ENCODE results near the gene EGFL8. TPM values are rescaled to one million over a fixed set of nuclear protein-coding genes. Genes with fewer than 3 reads are reported as not detected.
A peak's percentile ranks its signal among the peaks of the same experiment; 100 is the strongest.

EGFL8 gene
- total RNA-seq, 1 experiment from 2014 or later = 4.9 TPM

GRCh38 chr6:32146687-32147086, 17.7 kb upstream of the EGFL8 start:
- DNase-seq (ENCODE audit: low spot score) = no peak

DNA sequence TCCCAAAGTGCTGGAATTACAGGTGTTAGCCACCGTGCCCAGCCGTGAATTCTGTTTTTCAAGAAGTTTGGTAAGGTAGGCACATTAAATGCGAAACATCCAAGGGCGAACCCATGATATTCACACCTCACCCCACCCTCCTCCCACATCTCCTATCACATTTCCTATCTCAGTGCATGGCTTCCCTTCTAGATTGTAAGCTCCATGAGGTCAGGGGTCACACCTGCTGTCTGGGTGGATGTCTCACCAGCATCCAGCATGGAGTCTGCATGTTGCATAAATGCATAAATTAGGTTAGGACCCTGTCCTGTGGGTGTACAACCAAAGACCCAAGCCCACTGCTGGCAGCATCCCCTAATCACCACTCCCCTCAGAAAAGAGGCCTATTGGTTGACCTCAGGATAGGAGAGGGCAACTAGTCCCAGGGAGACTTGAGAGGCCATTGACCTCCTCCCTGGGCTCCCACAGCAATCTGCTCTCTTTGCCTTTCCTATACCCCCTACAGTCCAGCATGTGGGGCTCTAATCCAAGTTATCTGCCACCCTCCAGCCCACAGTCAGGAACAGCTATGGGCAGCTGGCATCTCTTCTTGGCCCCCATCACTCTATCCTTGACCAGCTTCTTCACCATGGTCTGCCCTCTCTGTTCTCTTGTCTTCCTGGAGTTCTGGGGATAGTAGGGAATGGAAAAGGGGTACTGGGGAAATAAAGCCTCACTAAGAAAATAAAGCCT, 16.8 kb upstream of the EGFL8 start:
- DNase-seq (ENCODE audit: low spot score) = no peak

GRCh38 chr6:32148289-32149091, 15.9 kb upstream of the EGFL8 start:
- no peak for DNase-seq (ENCODE audit: low spot score)

DNA sequence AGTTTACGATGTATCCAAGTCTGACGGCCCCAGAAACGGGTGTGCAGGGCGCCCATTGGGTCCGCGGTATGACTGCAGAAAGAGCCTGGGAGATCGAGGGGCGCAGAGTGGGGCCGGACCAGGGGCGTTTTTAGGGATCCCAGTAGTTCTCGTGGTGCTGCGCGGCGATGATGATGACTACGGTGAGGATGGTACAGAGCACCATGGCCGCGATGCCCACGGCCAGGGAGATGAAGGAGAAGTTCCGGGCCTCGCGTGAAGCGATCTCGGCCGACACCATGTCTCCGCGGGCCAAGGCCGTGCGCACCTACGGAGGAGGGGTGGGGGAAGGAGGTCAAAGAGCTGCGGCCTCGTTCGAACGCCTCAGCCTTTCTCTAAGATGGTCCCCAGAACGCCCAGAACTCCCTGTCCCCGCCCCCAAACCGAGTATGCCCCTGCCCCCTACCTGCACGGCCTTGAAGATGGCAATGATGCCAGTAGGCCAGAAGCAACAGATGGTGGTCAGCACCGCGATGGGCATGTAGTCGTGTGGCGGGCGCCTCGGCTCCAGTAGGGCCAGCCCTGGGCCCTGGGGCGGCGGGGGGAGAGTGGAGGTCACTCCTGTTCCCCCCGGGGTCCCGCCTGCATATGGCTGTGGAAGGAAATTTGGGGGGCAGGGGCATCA, 15.2 kb upstream of the EGFL8 start:
- DNase-seq (ENCODE audit: low spot score) = no peak

DNA sequence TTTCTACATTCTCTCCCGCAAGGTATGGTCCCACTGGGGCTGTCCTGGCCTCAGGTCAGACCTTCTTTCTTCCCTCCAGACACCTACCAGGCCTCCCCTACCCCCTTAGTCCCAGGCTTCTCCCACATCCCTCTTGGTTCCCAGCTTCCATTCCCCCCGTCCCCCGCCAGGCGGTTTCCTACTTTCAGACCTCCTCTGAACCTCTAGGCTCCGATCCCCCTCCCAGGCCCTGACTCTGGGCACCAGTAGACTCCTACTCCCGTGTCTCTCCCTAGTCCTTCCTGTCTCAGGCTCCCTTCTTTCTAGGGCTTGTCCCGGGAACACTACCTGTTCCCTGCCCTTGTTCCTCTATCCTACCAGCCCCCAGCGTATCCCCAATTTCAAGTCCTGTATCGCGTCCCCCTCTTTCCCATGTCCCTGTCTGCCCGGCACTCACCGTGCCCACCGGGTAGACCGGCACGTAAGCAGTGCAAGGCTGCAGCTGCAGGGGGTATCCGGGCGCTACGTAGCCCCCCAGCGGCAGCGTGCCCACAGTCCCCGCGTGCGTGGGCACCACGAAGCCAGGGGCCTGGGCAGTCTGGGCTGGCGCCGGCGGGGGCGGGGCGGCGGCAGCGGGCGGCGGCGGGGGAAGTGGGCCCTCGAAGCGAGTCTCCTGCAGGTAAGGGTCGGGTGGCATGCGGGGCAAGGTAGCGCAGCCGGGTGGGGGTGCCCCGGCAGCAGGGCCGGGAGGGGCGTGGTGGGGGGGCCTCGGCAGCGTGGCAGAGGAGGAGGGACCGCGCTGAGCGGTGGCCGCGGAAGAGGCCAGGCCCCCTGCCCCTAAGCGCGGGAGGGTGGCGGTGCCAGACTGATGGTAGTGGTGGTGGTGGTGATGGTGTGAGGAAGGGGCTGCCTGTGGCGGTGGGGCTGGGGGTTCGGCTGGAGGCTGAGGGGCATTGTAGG, 14.2 kb upstream of the EGFL8 start:
- no peak for DNase-seq (ENCODE audit: low spot score)

- no peak for DNase-seq (ENCODE audit: low spot score)
These were observed 13.1 kb upstream of the EGFL8 start for GRCh38 chr6:32151181-32151862.

GRCh38 chr6:32151863-32152768, 12.3 kb upstream of the EGFL8 start, which contains the start of gene PRRT1:
TSS of gene PRRT1 (minus strand) at chr6:32151939. CDS start at chr6:32151827, 112 bp downstream.
- no peak for DNase-seq (ENCODE audit: low spot score)

GRCh38 chr6:32152769-32153563, 11.4 kb upstream of the EGFL8 start:
- no peak for DNase-seq (ENCODE audit: low spot score)

GRCh38 chr6:32153564-32154513, 10.6 kb upstream of the EGFL8 start, which contains the start of gene PPT2:
TSS of gene PPT2 (plus strand) at chr6:32154141. CDS start at chr6:32154595, 454 bp downstream.
- DNase-seq (ENCODE audit: low spot score) = peak; percentile 69

GRCh38 chr6:32154514-32155161, 9.8 kb upstream of the EGFL8 start:
- DNase-seq (ENCODE audit: low spot score) = peak; percentile 58

DNA sequence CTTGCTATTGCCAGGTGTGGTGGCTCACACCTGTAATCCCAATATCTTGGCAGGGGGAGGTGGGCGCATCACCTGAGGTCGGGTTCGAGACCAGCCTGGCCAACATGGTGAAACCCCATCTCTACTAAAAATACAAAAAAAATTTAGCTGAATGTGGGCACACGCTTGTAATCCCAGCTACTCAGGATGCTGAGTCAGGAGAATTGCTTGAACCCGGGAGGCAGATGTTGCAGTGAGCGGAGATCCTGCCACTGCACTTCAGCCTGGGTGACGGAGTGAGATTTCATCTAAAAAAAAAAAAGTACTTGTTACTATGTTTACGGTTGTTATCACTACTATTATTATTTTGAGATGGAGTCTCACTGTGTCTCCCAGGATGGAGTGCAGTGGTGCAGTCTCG, 7.5 kb upstream of the EGFL8 start:
- no peak for DNase-seq (ENCODE audit: low spot score)

GRCh38 chr6:32158052-32158451, 6.3 kb upstream of the EGFL8 start:
- DNase-seq (ENCODE audit: low spot score) = no peak

- DNase-seq (ENCODE audit: low spot score) = no peak
These were observed 686 bp upstream of the EGFL8 start for GRCh38 chr6:32163559-32164258.

- no peak for DNase-seq (ENCODE audit: low spot score)
These were observed 2.1 kb downstream of the EGFL8 start for GRCh38 chr6:32166411-32167061.

DNA sequence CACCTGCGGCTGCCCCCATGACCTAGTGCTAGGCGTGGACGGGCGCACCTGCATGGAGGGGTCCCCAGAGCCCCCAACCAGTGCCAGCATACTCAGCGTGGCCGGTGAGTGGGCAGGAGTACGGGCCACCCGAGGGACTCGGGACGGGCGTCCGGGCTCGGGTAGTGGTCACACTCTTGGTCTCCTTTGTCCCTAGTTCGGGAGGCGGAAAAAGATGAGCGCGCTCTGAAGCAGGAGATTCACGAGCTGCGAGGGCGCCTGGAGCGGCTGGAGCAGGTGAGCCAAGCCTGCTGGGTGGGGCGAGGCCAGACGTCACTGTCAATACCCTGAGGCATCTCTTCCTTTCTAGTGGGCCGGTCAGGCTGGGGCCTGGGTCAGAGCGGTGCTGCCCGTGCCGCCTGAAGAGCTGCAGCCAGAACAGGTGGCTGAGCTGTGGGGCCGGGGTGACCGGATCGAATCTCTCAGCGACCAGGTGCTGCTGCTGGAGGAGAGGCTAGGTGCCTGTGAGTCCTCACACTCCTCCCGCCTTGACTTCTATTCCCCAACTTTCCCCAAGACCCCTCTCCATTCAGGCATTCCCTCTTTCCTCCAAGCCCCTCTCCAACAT, 2.9 kb downstream of the EGFL8 start:
- DNase-seq (ENCODE audit: low spot score) = no peak

Data from A172 (cell line).